K562 (cell line): ENCODE data around the gene RCOR3. TPM values are rescaled to one million over a fixed set of nuclear protein-coding genes. Genes with fewer than 3 reads are reported as not detected.

Source experiments
- ESRRA ChIP-seq: fragments of 450-650 bp; IDR thresholded peaks from 2 replicates; pipeline ENCODE4 v1.6.1; 2014; ENCODE audit warnings: low read depth, mild to moderate bottlenecking, moderate library complexity, borderline replicate concordance
- MTA3 ChIP-seq: fragments of 450-650 bp; formaldehyde crosslinking; IDR thresholded peaks from 2 replicates; pipeline ENCODE4 v1.6.1; 2017; ENCODE audit warnings: mild to moderate bottlenecking, borderline replicate concordance
- NONO ChIP-seq, 2 experiments: fragments of 200-400 bp in 1 of 2; fragments of 450-650 bp in 1 of 2; formaldehyde crosslinking in 1 of 2; IDR thresholded peaks; 2 replicates each; pipeline ENCODE4 v1.6.1; 2017; ENCODE audit warnings: low read depth in 2 of 2, mild to moderate bottlenecking in 2 of 2, moderate library complexity in 2 of 2, low read length in 1 of 2
- PHF8 ChIP-seq: fragments of 200-600 bp; sonication (generic); IDR thresholded peaks from 2 replicates; pipeline ENCODE4 v1.6.1; 2012; ENCODE audit warnings: mixed run types, mild to moderate bottlenecking, inconsistent platforms, low read length, moderate library complexity, borderline replicate concordance
- SAP30 ChIP-seq: fragments of 200-600 bp; sonication (generic); IDR thresholded peaks from 2 replicates; pipeline ENCODE4 v1.6.1; 2012; ENCODE audit warnings: borderline replicate concordance, low read depth, mild to moderate bottlenecking, moderate library complexity, low read length, control low read depth, inconsistent platforms; ENCODE audit not compliant: insufficient read depth, poor library complexity, severe bottlenecking
- SMAD4 ChIP-seq: fragments of 250-450 bp; sonication (Bioruptor Pico); conservative IDR thresholded peaks from 2 replicates; pipeline ENCODE4 v1.8.0; 2021; ENCODE audit warnings: inconsistent platforms, mild to moderate bottlenecking, moderate library complexity
- SMC3 ChIP-seq: conservative IDR thresholded peaks from 2 replicates; pipeline ENCODE4 v1.6.1; 2011; ENCODE audit warnings: low read depth, low read length, improper control_type of control experiment; ENCODE audit not compliant: insufficient read depth
- USF1 ChIP-seq: sonication (generic); formaldehyde crosslinking; IDR thresholded peaks from 2 replicates; pipeline ENCODE4 v1.9.0; 2022; ENCODE audit warnings: mild to moderate bottlenecking, missing genetic modification reagents
- USF2 ChIP-seq: sonication (generic); formaldehyde crosslinking; IDR thresholded peaks from 2 replicates; pipeline ENCODE4 v1.5.0; 2020; ENCODE audit warnings: missing genetic modification reagents
- ZNF175 ChIP-seq: fragments of 200-800 bp; sonication (Bioruptor generic); IDR thresholded peaks from 2 replicates; pipeline ENCODE4 v1.6.1; 2016; ENCODE audit warnings: low read depth, mild to moderate bottlenecking, missing genetic modification characterization, missing compliant biosample characterization
- ZNF407 ChIP-seq: fragments of 450-650 bp; IDR thresholded peaks from 2 replicates; pipeline ENCODE4 v1.6.1; 2016; ENCODE audit warnings: low read depth
- ZNF780A ChIP-seq: fragments of 250-450 bp; sonication (Bioruptor Pico); IDR thresholded peaks from 2 replicates; pipeline ENCODE4 v1.5.0; 2021; ENCODE audit warnings: mild to moderate bottlenecking
- polyA plus RNA-seq, 8 experiments: library from polyadenylated mRNA; depleted of rRNA in 4 of 8; stranded (reverse) in 5 of 8; unstranded in 3 of 8; fragments of >200 nt; fragmentation: Nextera tagmentation in 2 of 8; fragmentation: Illumina TruSeq in 1 of 8; extraction: Ambion mirVana in 2 of 8; extraction: Trizol in 1 of 8; gene quantifications; 2 replicates each; pipeline versions ENCODE4 v1.2.1 to v1.2.3, GENCODE V29; 2011 to 2014; ENCODE audit warnings: inconsistent platforms in 1 of 8, missing spikeins in 1 of 8
- total RNA-seq, 7 experiments: library from RNA; depleted of rRNA in 6 of 7; stranded (reverse); fragments of >200 nt in 6 of 7; fragmentation: Illumina TruSeq in 2 of 7; extraction: Trizol in 2 of 7; gene quantifications; 2 replicates each; pipeline versions ENCODE4 v1.2.1 to v1.2.3, GENCODE V29; 2011 to 2021; ENCODE audit warnings: low replicate concordance in 1 of 7
- TF ChIP-seq, protein P1 (sequence below), 2 experiments: IDR thresholded peaks; 2 replicates each; pipeline ENCODE4 v1.6.1; 2011; ENCODE audit warnings: borderline replicate concordance in 1 of 2, control low read depth in 1 of 2, low read depth in 1 of 2, low read length in 1 of 2, mild to moderate bottlenecking in 1 of 2, mixed read lengths in 1 of 2, moderate library complexity in 1 of 2; ENCODE audit not compliant: insufficient read depth in 1 of 2, insufficient read length in 1 of 2, poor library complexity in 1 of 2, severe bottlenecking in 1 of 2; ENCODE audit errors: extremely low read depth in 1 of 2

RCOR3 gene
- total and polyA plus RNA-seq, 9 of the 15 experiments (the other 6 are each of a cell fraction or from before 2014, with no cell fraction given): 9.7 to 42.7 (median 29.5) TPM

DNA sequence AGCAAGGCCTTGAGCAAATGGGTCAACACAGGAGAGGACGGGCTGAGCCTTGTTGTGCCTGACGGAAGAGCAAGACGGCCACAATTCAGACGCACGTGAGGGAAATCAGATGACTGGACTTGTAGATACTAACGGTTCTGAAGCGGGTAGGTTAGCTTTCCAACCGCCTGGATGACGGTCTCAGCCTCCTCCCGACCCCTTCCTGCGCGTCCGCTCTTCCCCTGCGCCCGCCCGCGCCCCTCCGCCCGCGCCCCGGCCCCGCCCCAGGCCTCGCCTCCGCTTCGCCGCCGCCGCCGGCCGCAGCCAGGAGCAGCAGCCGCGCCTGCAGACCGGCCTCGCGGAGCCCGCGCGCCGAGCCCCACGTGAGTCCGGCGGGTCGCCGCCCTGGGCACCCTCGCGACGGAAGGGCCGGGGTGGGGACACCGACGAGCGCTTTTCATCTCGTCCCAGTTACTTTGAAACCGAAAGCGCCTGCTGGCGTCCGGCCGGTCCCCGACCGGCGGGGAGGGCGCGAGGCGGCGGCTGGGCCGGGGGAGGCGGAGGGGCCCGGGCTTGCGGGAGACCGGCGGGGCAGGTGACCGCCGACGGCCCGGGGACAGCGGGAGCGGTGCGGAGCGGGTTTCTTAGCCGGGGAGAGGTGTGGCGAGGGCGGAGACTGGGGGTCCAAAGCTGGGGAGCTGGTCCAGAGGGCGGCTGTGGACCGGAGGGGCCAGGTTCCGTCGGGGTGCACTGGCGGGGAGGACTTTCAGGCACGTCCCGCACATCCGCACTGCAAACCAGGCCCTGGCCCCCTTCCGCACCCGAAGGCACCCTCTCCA, 67.6 kb downstream of the RCOR3 start, which contains the start of gene TRAF5 (continued):
- TF ChIP-seq SMC3 (no peak), USF2 (CRISPR knock-in tag) (0 out of 2 replicates have a peak, but pooled peaks have one; percentile 7), ESRRA (0 out of 2 replicates have a peak, but pooled peaks have one; percentile 9), MTA3 (0 out of 2 replicates have a peak, but pooled peaks have one; percentile 18), ZNF780A (CRISPR knock-in tag) (no peak), SAP30 (no peak), PHF8 (peak; percentile 70; the same call in 1 of the 2 replicates), ZNF407 (peak; percentile 75), USF1 (peak; percentile 38; the same call in 1 of the 2 replicates), NONO (IDR thresholded peaks at IDR 0.05; ENCODE audit: low read depth in 2 of 2, low read length in 1 of 2) (peak in 1 of 2 experiments; percentile 74; a peak in 1 of 4 replicates), ZNF175 (CRISPR knock-in tag) (0 out of 2 replicates have a peak, but pooled peaks have one; percentile 27), SMAD4 (CRISPR knock-in tag) (peak; percentile 63; the same call in 1 of the 2 replicates)
- TF ChIP-seq, protein P1, sequence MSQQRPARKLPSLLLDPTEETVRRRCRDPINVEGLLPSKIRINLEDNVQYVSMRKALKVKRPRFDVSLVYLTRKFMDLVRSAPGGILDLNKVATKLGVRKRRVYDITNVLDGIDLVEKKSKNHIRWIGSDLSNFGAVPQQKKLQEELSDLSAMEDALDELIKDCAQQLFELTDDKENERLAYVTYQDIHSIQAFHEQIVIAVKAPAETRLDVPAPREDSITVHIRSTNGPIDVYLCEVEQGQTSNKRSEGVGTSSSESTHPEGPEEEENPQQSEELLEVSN (IDR thresholded peaks at IDR 0.05; ENCODE audit: borderline replicate concordance in 1 of 2, extremely low read depth in 1 of 2, insufficient read depth in 1 of 2, insufficient read length in 1 of 2, low read depth in 1 of 2, low read length in 1 of 2, poor library complexity in 1 of 2, severe bottlenecking in 1 of 2): peak; percentile 93 to 99
